Skeletal muscle satellite cell (primary cell): ENCODE data around the gene PLCB4.

Source experiments
- H3K27me3 ChIP-seq: 2 replicates; pipeline ENCODE4 v1.7.0; 2013; ENCODE audit warnings: low read length; ENCODE audit not compliant: control insufficient read depth, insufficient read depth
- H3K36me3 ChIP-seq: 2 replicates; pipeline ENCODE4 v1.7.0; 2013; ENCODE audit warnings: mild to moderate bottlenecking, control low read depth, low read length; ENCODE audit not compliant: insufficient read depth
- H3K4me1 ChIP-seq: 2 replicates; pipeline ENCODE4 v1.7.0; 2013; ENCODE audit warnings: low read length; ENCODE audit not compliant: control insufficient read depth, insufficient read depth
- H3K4me2 ChIP-seq: 2 replicates; pipeline ENCODE4 v1.7.0; 2013; ENCODE audit warnings: mild to moderate bottlenecking, low read length
- H3K4me3 ChIP-seq: 2 replicates; pipeline ENCODE4 v1.7.0; 2013; ENCODE audit warnings: low read length
- H3K9ac ChIP-seq: 2 replicates; pipeline ENCODE4 v1.7.0; 2013; ENCODE audit warnings: mild to moderate bottlenecking, low read depth, low read length, moderate library complexity
- H3K9me3 ChIP-seq: replicated peaks from 2 replicates; pipeline ENCODE4 v1.7.0; 2013; ENCODE audit warnings: mild to moderate bottlenecking, control low read depth, low read length

Gene PLCB4

DNA sequence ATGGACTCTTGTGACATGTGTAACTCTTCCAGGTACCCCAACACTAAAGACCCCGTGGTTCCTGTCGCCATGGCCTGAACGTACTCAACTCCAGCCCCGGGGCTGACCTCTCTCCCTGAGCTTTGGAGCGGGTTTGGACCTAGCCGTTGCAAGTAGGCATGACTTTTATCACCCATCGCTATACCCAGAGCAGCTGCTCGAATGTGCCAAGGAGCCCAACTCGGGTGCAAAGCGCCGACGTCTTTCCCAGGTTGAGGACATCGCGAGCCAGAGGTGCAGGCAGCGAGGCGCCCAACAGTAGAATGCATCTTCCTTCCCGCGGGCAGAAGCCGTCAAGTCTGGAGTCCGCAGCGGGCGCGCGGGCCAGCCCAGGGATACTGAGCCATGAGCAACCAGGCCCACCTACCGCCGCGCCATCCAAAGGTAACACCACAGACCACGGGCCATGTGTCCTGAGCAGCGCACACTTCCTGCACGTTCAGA lies 439.9 kb downstream of the PLCB4 start:
- Histone ChIP-seq H3K4me2 (peak overlapping the region; percentile 45), H3K36me3 (no peaks in the 10 kb centered on the region), H3K9me3 (no peaks in the 10 kb centered on the region), H3K27me3 (peaks cover 94% of the 10 kb centered on the region), H3K4me1 (peaks cover 18% of the 10 kb centered on the region), H3K9ac (no peak overlapping the region), H3K4me3 (no peak overlapping the region)

DNA sequence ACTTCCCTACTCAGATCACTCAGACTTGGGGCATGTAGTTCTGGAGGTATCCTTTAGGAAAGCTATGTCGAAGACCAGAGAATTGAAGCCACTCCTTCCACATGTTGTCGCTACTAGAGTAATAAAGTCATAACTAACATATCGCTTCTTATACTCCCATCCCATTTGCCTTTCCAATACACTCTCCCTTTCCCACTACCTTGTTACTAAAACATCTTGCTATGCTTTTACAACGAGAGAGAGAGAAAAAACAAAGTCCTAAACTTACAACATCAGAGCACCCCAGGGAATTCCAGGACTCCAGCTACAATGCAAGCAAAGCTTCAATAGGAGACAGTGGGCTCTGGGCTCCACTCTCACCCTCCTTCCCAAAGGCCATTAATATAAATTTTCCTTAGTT lies 440.4 kb downstream of the PLCB4 start:
- H3K27me3 ChIP-seq: peaks cover 96% of the 10 kb centered on the region
- H3K9me3 ChIP-seq: no peaks in the 10 kb centered on the region
- H3K4me2 ChIP-seq: no peak overlapping the region
- H3K4me1 ChIP-seq: peaks cover 18% of the 10 kb centered on the region
- H3K36me3 ChIP-seq: no peaks in the 10 kb centered on the region
- H3K4me3 ChIP-seq: no peak overlapping the region
- H3K9ac ChIP-seq: no peak overlapping the region

DNA sequence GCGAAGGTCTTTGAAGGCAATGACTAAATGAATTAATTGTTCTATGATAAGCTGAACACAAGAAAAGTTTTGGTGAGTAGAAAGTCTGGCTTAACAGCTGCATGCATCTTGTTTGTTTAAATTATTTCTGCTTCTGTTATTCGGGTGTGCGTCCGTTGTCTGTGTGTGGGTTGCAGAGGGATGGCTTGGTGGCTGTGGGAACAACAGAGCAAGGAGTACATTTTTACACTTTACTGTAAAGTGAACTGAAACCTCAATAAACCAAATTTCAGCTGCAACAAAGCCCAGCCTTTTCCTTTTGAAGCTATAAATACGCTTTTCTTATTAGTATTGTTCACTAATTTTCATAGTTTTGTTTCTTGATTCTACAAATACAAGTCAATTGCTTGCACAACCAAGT lies 442.0 kb downstream of the PLCB4 start:
- no peak overlapping the region for H3K9ac ChIP-seq
- no peak overlapping the region for H3K4me2 ChIP-seq
- peaks cover 98% of the 10 kb centered on the region for H3K27me3 ChIP-seq

DNA sequence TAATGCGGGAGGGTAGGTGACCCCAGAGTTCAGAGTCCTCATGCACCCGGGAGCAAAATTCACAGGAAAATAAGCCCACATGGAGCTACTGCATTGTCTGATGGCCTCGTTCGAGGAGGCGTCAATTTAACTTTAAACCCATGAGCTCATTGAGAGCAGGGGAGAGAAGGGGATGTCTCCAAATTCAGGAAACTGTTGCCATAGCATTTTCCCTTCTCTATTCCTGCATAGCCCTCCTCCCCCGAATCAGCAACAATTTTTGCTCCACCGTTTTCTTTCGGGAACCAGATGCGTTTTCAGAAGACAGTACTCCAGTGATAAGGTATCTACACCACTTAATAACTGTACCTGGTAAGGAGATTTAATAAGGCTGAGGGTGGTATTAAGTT lies 445.2 kb downstream of the PLCB4 start:
- H3K36me3 ChIP-seq: no peaks in the 10 kb centered on the region
- H3K9ac ChIP-seq: no peak overlapping the region
- H3K4me3 ChIP-seq: no peak overlapping the region
- no peaks in the 10 kb centered on the region for H3K9me3 ChIP-seq
- H3K4me1 ChIP-seq: peaks cover 19% of the 10 kb centered on the region
- H3K27me3 ChIP-seq: peaks cover 98% of the 10 kb centered on the region
- no peak overlapping the region for H3K4me2 ChIP-seq

More for the DNA sequence above, 442.0 kb downstream of the PLCB4 start:
- Histone ChIP-seq H3K4me3 (no peak overlapping the region), H3K36me3 (no peaks in the 10 kb centered on the region), H3K4me1 (peaks cover 30% of the 10 kb centered on the region), H3K9me3 (no peaks in the 10 kb centered on the region)

DNA sequence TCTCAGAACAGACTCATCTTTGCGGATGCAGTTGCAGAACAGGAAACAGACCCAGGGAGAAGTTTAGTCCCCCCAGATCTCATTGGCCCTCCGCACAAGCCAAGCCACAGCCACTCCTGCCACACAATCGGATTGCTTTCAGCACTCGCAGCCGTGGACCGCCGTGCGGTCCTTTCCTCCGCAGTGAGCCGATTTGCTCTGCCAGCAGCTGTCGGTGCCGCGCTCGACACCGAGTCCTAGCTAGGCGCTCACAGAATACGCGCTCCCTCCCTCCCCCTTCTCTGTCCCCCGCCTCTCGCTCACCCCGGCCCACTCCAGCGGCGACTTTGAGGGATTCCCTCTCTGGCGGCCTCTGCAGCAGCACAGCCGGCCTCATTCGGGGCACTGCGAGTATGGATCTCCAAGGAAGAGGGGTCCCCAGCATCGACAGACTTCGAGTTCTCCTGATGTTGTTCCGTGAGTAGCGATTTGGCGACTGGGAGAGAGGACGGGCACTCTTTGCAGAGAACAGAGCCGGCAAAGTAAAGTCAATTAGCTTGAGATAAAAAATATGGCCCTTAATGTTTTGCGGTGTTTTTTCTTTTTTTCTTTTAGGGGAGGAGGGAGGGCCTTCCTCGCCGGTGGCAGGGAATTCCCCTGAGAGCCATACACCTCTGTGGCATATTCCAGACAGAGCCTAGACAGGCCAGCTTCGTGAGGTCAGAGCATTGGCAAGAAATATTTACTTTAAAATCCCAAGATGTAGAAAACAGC lies 445.8 kb downstream of the PLCB4 start, which contains the start of gene LAMP5:
Gene LAMP5 (plus strand): TSS at position 130 of the 753 bp plus-strand sequence. CDS start 263 bp downstream, at position 393.
- H3K27me3 ChIP-seq: peaks cover 98% of the 10 kb centered on the region
- peak within 1 kb of the TSS; percentile 71 for H3K4me2 ChIP-seq
- no peaks in the 10 kb centered on the region for H3K36me3 ChIP-seq
- peaks cover 19% of the 10 kb centered on the region for H3K4me1 ChIP-seq
- no peak within 1 kb of the TSS for H3K9ac ChIP-seq
- H3K4me3 ChIP-seq: peak within 1 kb of the TSS; percentile 53
- no peaks in the 10 kb centered on the region for H3K9me3 ChIP-seq

DNA sequence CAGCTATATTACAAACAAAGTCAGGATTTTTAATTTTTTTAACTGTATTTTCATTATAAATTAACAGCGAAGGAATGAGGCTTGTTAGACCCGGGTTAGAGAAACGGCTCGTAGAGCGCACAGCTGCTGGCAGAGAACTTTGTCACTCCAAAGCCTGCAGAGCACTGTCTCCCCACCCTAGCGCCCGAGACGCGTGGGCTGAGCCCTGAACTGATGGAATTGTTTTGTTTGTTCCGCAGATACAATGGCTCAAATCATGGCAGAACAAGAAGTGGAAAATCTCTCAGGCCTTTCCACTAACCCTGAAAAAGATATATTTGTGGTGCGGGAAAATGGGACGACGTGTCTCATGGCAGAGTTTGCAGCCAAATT lies 446.3 kb downstream of the PLCB4 start:
- H3K9me3 ChIP-seq: no peaks in the 10 kb centered on the region
- H3K4me3 ChIP-seq: peak overlapping the region; percentile 53
- H3K4me2 ChIP-seq: peak overlapping the region; percentile 71
- peaks cover 98% of the 10 kb centered on the region for H3K27me3 ChIP-seq
- no peaks in the 10 kb centered on the region for H3K36me3 ChIP-seq
- H3K4me1 ChIP-seq: peaks cover 19% of the 10 kb centered on the region
- H3K9ac ChIP-seq: no peak overlapping the region

DNA sequence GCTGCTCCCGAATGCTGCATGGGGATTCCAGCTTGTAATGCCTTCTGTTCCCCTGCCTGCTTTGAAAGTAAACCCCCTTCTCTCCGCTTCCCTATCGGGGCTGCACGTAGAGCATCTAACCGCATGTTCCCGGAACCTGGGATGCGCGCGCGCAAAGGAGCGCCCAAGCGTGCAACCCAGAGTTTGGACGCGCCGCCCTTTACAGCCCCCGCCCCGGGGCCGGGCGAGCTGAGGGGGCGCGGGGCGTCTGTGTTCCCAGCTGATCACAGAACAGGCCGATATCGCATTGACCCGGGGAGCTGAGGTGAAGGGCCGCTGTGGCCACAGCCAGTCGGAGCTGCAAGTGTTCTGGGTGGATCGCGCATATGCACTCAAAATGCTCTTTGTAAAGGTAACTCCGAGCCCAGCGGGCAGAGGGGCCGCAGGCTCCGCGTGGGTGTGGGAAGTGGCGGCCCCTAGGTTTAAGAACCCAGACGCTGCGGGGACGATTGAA lies 446.9 kb downstream of the PLCB4 start:
- no peak overlapping the region for H3K9ac ChIP-seq
- H3K4me3 ChIP-seq: peak overlapping the region; percentile 53
- peaks cover 98% of the 10 kb centered on the region for H3K27me3 ChIP-seq

DNA sequence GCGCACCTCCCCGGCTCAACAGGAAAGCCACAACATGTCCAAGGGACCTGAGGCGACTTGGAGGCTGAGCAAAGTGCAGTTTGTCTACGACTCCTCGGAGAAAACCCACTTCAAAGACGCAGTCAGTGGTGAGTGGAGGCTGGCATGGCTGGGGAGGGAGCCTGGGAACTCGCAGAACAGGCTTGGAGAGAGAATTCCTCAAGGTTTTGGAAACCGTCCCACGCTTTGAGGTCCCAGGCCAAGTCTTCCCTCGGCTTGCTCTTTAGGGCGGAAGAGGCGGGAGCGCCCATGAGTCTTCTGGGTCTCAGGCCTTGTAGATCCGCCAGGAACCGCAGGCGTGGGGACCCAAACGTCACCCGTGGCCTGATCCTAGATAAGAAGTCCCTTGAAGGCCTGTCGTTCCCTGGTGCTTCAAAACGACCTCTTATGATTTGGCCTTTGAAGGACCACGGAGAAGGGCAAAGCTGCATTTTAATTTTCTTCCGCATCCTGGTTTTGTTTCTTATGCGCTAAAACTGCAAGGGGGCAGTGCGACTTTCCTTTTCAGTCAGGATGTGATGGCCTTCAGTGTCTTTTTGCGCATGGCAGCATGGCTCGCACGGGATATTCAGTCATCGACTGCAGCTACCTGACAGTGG lies 447.5 kb downstream of the PLCB4 start:
- H3K36me3 ChIP-seq: no peaks in the 10 kb centered on the region
- peaks cover 19% of the 10 kb centered on the region for H3K4me1 ChIP-seq
- peak overlapping the region; percentile 71 for H3K4me2 ChIP-seq
- H3K9me3 ChIP-seq: no peaks in the 10 kb centered on the region
- peaks cover 96% of the 10 kb centered on the region for H3K27me3 ChIP-seq
- peak overlapping the region; percentile 53 for H3K4me3 ChIP-seq
- no peak overlapping the region for H3K9ac ChIP-seq

More for the DNA sequence above, 446.9 kb downstream of the PLCB4 start:
- H3K4me2 ChIP-seq: peak overlapping the region; percentile 71
- H3K36me3 ChIP-seq: no peaks in the 10 kb centered on the region
- H3K9me3 ChIP-seq: no peaks in the 10 kb centered on the region
- H3K4me1 ChIP-seq: peaks cover 19% of the 10 kb centered on the region

DNA sequence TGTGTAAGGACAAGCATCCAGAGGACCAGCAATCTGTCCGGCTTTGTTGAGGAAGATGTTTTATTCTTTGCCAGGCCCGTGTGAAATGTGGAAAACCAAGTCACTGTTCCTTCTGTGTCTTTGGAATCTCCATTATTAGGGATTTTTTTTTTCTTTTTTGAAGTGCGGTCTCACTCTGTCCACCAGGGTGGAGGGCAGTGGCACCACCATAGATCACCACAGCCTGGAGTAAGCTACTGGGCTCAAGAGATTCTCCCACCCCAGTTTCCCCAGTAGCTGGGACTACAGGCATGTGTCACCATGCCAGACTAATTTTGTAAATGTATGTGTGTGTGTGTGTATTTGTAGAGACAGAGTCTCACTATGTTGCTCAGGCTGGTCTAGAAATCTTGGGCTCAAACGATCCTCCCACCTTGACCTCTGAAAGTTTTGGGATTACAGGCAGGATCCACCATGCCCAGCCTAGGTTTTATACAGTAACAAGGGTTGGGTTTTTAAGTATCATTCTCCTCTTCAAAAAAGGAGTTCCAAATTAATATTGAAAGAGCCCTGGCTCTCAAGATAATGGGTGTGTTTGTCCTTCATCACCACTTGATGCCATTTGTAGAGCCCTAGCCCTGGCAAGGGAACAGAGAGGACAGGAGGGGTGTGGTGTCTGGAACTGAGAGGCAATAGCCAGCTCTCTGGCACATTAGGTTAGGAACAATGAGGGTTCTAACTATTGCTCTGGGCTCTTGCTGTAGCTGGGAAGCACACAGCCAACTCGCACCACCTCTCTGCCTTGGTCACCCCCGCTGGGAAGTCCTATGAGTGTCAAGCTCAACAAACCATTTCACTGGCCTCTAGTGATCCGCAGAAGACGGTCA lies 448.6 kb downstream of the PLCB4 start:
- H3K27me3 ChIP-seq: peaks cover 90% of the 10 kb centered on the region
- H3K4me1 ChIP-seq: peaks cover 19% of the 10 kb centered on the region
- no peak overlapping the region for H3K9ac ChIP-seq
- no peak overlapping the region for H3K4me2 ChIP-seq
- H3K4me3 ChIP-seq: no peak overlapping the region
- H3K36me3 ChIP-seq: no peaks in the 10 kb centered on the region
- H3K9me3 ChIP-seq: no peaks in the 10 kb centered on the region

DNA sequence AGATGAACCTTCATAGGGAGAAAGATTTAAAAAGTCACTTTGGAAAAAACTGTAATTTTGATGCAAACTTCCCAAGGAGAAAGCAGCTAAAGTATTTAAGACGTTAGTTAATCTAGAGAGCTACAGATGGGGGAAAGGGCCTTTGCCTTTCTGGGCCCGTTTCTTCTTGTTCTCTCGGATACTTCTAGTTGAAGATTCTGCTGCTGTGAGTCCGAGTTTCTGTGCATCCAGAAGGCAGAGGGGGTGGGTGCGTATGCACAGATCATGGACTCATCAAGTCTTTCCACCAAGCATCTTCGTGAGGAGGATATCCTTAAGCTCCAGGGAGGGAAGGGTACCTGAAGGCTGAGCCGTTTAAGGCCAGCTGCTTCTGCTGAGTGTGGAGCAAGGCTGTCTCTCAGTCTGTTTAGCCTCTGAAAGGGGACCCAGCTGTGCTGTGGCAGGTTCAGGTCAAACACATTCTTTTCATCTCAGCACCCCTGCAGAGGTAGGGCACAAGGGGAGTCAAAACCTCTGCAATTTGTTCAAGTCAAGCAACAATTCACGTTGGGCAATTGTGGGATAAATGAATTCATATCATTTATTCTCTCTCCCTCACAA lies 449.8 kb downstream of the PLCB4 start:
- H3K9me3 ChIP-seq: no peaks in the 10 kb centered on the region
- H3K4me3 ChIP-seq: no peak overlapping the region
- H3K4me2 ChIP-seq: no peak overlapping the region
- H3K4me1 ChIP-seq: peaks cover 19% of the 10 kb centered on the region
- H3K9ac ChIP-seq: no peak overlapping the region
- H3K36me3 ChIP-seq: no peaks in the 10 kb centered on the region
- H3K27me3 ChIP-seq: peaks cover 81% of the 10 kb centered on the region

DNA sequence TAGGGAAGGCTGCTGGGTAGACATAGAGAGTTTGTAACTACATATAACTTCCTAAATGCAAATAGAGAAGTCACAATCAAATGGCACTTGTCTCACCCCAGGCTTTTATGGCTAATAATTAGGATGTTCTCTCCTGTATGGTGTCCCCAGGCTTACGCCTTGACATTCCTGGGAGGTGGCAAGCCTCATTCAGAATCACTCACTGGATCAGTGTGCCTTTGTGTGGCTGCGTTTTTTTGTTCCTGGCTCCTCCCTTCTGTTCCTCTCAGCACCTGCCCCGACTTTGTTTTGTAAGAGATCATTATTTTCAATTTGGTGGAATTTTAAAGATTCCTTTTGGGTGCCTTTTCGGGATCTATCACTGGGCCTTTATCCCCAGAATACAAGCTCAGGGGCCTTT lies 451.2 kb downstream of the PLCB4 start:
- Histone ChIP-seq H3K27me3 (peaks cover 68% of the 10 kb centered on the region), H3K36me3 (no peaks in the 10 kb centered on the region), H3K4me3 (no peak overlapping the region), H3K9me3 (no peaks in the 10 kb centered on the region), H3K4me1 (peaks cover 14% of the 10 kb centered on the region), H3K4me2 (no peak overlapping the region), H3K9ac (no peak overlapping the region)
